RPMI7951 (cell line): ENCODE results near the gene ACOX2. TPM values are rescaled to one million over a fixed set of nuclear protein-coding genes. Genes with fewer than 3 reads are reported as not detected.

Experiments
- DNase-seq: peaks from one replicate; pipeline ENCODE4 v3.0.0-alpha.2; 2012; ENCODE audit warnings: low read depth
- total RNA-seq: library from RNA; depleted of rRNA; stranded (reverse); fragments of >200 nt; shearing (Covaris generic); gene quantifications from 2 replicates; pipeline ENCODE4 v1.2.3, GENCODE V29; 2014; rRNA removed

Gene ACOX2
- total RNA-seq: 5.3 and 8.1 TPM in 2 replicates

GRCh38 chr3:58536501-58537411, at the start of gene ACOX2:
TSS of gene ACOX2 (minus strand) at chr3:58537190. CDS start at chr3:58535106, 2,084 bp downstream.
- DNase-seq: no peak

DNA sequence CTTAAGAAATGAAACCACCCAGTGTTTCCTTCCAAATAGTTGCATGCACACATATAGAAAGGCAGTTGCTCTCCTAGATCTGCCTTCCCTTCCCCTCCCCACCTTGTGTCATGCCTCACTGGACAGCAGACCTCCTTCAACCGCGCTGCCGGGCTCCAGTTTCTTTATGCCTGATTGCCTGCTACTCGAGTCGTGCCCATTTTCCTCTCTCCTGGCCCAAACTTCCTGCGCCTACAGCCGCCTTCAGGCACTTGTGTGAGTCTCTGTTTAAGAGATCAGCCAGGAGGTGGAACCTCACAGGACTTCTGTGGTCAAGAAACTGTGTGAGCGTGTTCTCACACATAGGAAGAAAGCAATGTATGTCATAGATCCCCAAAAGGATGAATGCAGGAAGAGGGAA, 49.0 kb upstream of the ACOX2 start:
- DNase-seq: peak; percentile 30

GRCh38 chr3:58585005-58585786, 48.2 kb upstream of the ACOX2 start:
- peak; percentile 74 for DNase-seq

GRCh38 chr3:58584690-58585004, 47.7 kb upstream of the ACOX2 start:
- DNase-seq: no peak

GRCh38 chr3:58581328-58582091, 44.5 kb upstream of the ACOX2 start:
- DNase-seq: peak; percentile 21

DNA sequence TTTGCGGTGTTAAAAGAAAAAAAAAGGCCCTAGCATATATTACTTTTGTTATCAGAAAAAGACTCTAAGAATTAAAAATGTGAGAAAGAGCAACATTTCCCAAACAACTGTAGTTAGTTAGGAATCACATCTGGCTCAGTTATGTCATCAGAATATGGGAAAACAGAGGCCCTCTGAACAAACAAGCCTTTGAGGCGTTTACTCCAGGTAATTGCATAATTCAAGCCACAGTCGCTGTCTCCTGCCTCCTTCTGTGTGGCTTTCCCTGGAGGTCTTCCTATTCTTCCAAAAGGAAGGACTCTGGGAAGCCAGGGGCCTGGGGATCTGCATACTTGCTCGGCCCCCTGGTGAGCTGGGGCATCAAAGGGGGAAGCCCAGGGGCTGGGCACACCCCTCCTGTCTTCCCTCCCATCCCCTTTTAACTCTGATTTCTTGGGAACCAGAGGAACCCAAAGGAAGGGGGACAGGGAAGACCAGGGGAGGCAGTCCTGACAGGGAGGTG, 43.9 kb upstream of the ACOX2 start:
- DNase-seq: no peak

DNA sequence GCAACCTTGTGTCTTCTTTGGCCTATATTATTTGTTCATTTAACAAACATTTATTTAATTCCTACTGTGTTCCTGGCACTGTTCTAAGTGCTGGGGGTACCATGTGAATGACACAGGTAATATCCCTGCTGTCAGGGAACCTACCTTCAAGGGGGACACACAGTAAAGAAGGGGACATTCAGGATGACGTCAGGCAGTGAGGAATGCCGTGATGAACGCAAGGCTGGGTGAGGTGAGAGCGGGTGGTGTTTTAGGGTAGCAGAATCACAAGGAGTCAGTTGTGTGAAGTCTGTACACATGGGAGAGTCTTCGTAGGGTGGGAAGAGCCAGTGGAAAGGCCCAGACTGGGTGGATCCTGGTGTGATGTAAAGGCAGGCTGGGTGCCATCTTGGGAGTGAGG, 41.9 kb upstream of the ACOX2 start:
- no peak for DNase-seq

- no peak for DNase-seq
Observed at GRCh38 chr3:58577269-58577821, 40.4 kb upstream of the ACOX2 start, which contains the start of gene FAM107A. TSS of gene FAM107A (minus strand) at chr3:58577391. CDS start at chr3:58569860, 7,531 bp downstream.

DNA sequence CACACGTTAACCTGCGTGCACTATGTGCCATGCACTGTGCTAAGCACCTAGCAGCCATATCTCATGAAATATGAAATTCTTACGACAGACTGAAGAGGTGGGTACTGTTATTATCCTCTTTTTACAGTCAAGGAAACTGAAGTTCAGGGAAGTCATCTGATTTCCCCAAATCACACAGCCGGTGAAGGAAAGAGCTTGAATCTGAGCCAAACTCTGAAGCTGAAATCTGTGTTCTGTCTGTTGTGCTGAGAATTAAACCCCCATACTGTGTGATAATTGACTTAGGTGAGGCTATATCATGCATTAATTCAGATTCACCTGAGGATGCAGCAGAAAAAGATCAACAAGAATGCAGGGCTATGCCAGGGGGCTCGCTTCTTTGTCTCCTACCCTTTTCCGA, 39.7 kb upstream of the ACOX2 start:
- DNase-seq: no peak

- peak; percentile 49 for DNase-seq
Observed at GRCh38 chr3:58575971-58576652, 39.1 kb upstream of the ACOX2 start.

- no peak for DNase-seq
Observed at GRCh38 chr3:58574682-58575081, 37.7 kb upstream of the ACOX2 start.

- no peak for DNase-seq
Observed at GRCh38 chr3:58574106-58574505, 37.1 kb upstream of the ACOX2 start.

DNA sequence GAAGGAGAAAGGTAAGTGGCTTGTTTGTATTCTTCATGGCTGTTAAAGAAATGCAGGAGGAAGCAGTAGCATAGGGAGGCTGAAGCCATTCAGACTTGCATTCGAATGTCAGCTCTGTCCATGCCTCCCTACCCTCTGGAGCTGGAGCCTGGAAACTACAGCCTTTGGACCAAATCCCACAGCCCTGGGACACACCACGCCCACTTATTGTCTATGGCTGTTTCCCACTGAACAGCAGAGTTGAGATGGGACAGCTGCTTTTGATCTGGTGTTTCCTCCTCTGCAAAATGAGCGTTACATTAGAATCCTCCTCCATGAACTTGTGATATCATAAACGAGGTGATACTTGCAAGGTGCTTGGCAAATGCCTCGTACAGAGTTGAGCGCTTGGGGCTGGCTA, 36.6 kb upstream of the ACOX2 start:
- DNase-seq: peak; percentile 20

DNA sequence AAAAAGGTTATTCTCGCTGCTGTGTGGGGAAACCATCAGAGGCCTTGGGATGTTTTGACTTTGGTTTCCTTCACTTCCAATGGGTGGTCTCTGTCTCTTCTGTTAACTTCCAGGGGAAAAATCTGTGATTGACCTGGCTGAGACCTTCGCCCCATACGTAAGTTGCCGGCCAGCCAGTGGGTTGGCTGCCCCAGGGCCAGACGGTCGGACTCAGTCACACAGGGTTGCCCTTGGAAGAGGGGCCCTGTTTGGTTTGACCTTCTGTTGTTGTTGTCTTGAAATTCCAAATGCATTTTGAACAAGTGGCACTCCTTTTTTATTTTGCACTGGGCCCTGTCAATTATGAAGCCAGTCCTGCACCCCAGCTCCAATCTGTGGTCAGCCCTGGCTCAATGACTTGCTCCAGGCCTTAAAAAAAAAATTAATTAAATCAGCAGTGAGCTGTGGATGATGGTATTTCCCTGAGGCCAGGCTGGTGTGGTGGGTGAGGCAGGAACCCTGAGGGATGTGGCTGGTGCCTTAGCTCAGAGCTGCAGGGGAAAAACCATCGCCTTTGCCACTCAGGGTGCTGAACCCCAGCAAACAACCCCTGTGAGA, 35.7 kb upstream of the ACOX2 start:
- no peak for DNase-seq

DNA sequence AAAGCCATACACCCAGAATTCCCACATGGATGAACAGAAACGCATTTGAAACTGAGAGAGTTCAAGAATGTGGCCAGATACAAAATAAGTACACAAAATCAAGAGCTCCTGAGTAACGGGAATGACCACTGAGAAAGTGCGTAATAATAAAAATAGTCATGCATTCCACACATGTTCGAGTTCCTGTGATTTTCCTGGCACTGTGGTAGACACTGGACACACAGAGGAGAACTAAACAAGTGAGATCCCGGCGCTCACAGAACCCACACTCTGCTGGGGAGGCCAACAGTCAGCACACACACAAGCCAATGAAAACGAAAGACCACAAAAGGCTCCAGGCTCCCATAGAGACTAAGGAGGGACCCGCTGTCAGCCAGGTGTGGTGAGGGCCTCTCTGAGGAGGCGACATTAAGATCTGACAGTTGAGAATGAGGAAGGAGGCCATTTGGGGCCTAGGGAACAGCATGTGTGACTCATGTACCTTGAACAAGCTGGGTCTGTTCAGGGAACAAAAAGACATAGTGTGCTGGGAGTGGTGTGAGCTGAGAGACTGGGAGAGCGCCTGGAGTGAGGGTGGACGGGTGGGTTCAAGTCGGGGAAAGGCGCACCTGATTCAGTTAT, 35.1 kb upstream of the ACOX2 start:
- peak; percentile 23 for DNase-seq

DNA sequence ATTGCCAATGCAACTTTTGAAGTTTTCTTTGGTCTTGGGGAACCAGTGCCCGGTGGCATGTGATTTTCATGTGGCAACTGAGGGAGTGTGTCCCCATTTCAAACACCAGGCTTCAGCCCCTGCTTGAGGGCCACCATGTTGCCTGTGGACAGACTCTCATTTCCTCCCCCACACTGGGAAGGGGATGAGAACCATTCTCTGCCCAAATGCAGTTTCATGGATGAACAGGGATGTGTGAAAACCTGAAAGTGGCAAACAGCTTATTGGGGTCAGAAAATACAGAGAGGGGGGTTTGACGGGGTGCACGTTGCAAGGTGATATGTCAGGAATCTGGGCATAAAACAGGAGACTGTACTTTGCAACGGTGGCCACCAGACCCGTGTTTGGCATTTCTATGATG, 33.9 kb upstream of the ACOX2 start:
- no peak for DNase-seq

GRCh38 chr3:58569287-58570001, 32.5 kb upstream of the ACOX2 start:
- DNase-seq: no peak

GRCh38 chr3:58568572-58569286, 31.7 kb upstream of the ACOX2 start:
- peak; percentile 60 for DNase-seq

GRCh38 chr3:58567251-58567515, 30.2 kb upstream of the ACOX2 start:
- no peak for DNase-seq
